ENCODE results near the gene RCCD1. TPM values are rescaled to one million over a fixed set of nuclear protein-coding genes. Genes with fewer than 3 reads are reported as not detected.

The RCCD1 gene
- total and polyA plus RNA-seq, 2 donors (not counting 1 experiment from before 2014, with no cell fraction given), result 11.0 to 20.5 TPM

- no peak for TF ChIP-seq CTCF (IDR thresholded peaks at IDR 0.05)
- no peak for TF ChIP-seq EZH2 (IDR thresholded peaks at IDR 0.05; ENCODE audit: borderline replicate concordance, insufficient read depth, low read depth, low read length, poor library complexity, severe bottlenecking)
These were observed 48.4 kb upstream of the RCCD1 start for GRCh38 chr15:90906181-90906849.

GRCh38 chr15:90907051-90907660 lies 47.5 kb upstream of the RCCD1 start:
- DNase-seq (no peak), ATAC-seq (ENCODE audit: low read depth) (no peak)
- H3K79me2 ChIP-seq (ENCODE audit: control insufficient read depth, insufficient read depth, low read length), result peaks cover 3% of the 10 kb centered on the region
- no peaks in the 10 kb centered on the region for H3K9me3 ChIP-seq (ENCODE audit: control extremely low read depth in 1 of 3, control insufficient read depth in 2 of 3, insufficient read depth in 1 of 3, low read length in 2 of 3)
- H2AFZ ChIP-seq (ENCODE audit: insufficient read depth, low read depth, low read length, poor library complexity, severe bottlenecking), result no peak overlapping the region
- no peak overlapping the region for H3K4me3 ChIP-seq (ENCODE audit: control extremely low read depth in 1 of 5, extremely low read depth in 1 of 5, insufficient read depth in 1 of 5, low read depth in 2 of 5, low read length in 4 of 5)
- H3K27me3 Mint-ChIP-seq, result no peaks in the 10 kb centered on the region
- H3K27me3 ChIP-seq (replicated peaks in 1 of 4; ENCODE audit: control extremely low read depth in 1 of 4, control insufficient read depth in 3 of 4, insufficient read depth in 4 of 4, low read length in 3 of 4), result no peaks in the 10 kb centered on the region
- intact Hi-C loops (cut with micrococcal nuclease), result no loop called here
- no peak overlapping the region for H3K4me3 Mint-ChIP-seq
- TF ChIP-seq CTCF (IDR thresholded peaks at IDR 0.05) (no peak), EZH2 (IDR thresholded peaks at IDR 0.05; ENCODE audit: borderline replicate concordance, insufficient read depth, low read depth, low read length, poor library complexity, severe bottlenecking) (no peak)
- H3K4me1 ChIP-seq (ENCODE audit: control insufficient read depth in 2 of 2, insufficient read depth in 2 of 2, low read length in 2 of 2), result peaks cover 6 to 11% of the 10 kb centered on the region in 2 donors
- no peak overlapping the region for H3K4me2 ChIP-seq (replicated peaks; ENCODE audit: low read depth, low read length, poor library complexity, severe bottlenecking)
- peaks cover 13% of the 10 kb centered on the region for H4K20me1 ChIP-seq (ENCODE audit: control insufficient read depth, insufficient read depth, low read length, poor library complexity, severe bottlenecking)
- no peak overlapping the region for H3K27ac Mint-ChIP-seq
- no peak overlapping the region for H3K9ac ChIP-seq (ENCODE audit: low read length)
- no peaks in the 10 kb centered on the region for H3K9me3 Mint-ChIP-seq (ENCODE audit: insufficient read depth)
- 97% methylated on average over 15 of the region's 15 CpGs for WGBS (ENCODE audit: insufficient coverage)
- H3K36me3 ChIP-seq (replicated peaks in 1 of 2; ENCODE audit: control extremely low read depth in 1 of 2, control insufficient read depth in 1 of 2, extremely low read depth in 1 of 2, insufficient read depth in 2 of 2, low read length in 1 of 2), result peaks cover 0 to 66% of the 10 kb centered on the region in 2 experiments
- no peak overlapping the region for H3K27ac ChIP-seq (ENCODE audit: low read length in 2 of 2)
- CTCF ChIA-PET, result interaction anchor here (14.4 kb wide), 1 partner anchor 26 kb away, joined by 260 read pairs; the partner anchor contains the start of genes HDDC3 and UNC45A
- H3K4me1 Mint-ChIP-seq, result peaks cover 11% of the 10 kb centered on the region
- POLR2A ChIA-PET, result interaction anchor here (0.5 kb wide), 1 partner anchor 62 kb away, joined by 3 read pairs; no protein-coding TSS in a partner anchor

More at GRCh38 chr15:90906181-90906849, 48.4 kb upstream of the RCCD1 start:
- H3K4me1 Mint-ChIP-seq, result peaks cover 19% of the 10 kb centered on the region
- no peak overlapping the region for H3K4me3 Mint-ChIP-seq
- H3K27me3 Mint-ChIP-seq, result no peaks in the 10 kb centered on the region
- no peaks in the 10 kb centered on the region for H3K9me3 ChIP-seq (ENCODE audit: control extremely low read depth in 1 of 3, control insufficient read depth in 2 of 3, insufficient read depth in 1 of 3, low read length in 2 of 3)
- H2AFZ ChIP-seq (ENCODE audit: insufficient read depth, low read depth, low read length, poor library complexity, severe bottlenecking), result no peak overlapping the region
- no peak overlapping the region for H3K4me2 ChIP-seq (replicated peaks; ENCODE audit: low read depth, low read length, poor library complexity, severe bottlenecking)
- DNase-seq (no peak), ATAC-seq (ENCODE audit: low read depth) (no peak)
- no peak overlapping the region for H3K27ac Mint-ChIP-seq
- no peak overlapping the region for H3K9ac ChIP-seq (ENCODE audit: low read length)
- H4K20me1 ChIP-seq (ENCODE audit: control insufficient read depth, insufficient read depth, low read length, poor library complexity, severe bottlenecking), result peaks cover 13% of the 10 kb centered on the region
- no peak overlapping the region for H3K4me3 ChIP-seq (ENCODE audit: control extremely low read depth in 1 of 5, extremely low read depth in 1 of 5, insufficient read depth in 1 of 5, low read depth in 2 of 5, low read length in 4 of 5)
- no peaks in the 10 kb centered on the region for H3K27me3 ChIP-seq (replicated peaks in 1 of 4; ENCODE audit: control extremely low read depth in 1 of 4, control insufficient read depth in 3 of 4, insufficient read depth in 4 of 4, low read length in 3 of 4)
- peaks cover 0 to 57% of the 10 kb centered on the region in 2 experiments for H3K36me3 ChIP-seq (replicated peaks in 1 of 2; ENCODE audit: control extremely low read depth in 1 of 2, control insufficient read depth in 1 of 2, extremely low read depth in 1 of 2, insufficient read depth in 2 of 2, low read length in 1 of 2)
- no peaks in the 10 kb centered on the region for H3K9me3 Mint-ChIP-seq (ENCODE audit: insufficient read depth)
- POLR2A ChIA-PET, result no interaction called here
- 97% methylated on average over 11 of the region's 11 CpGs for WGBS (ENCODE audit: insufficient coverage)
- H3K79me2 ChIP-seq (ENCODE audit: control insufficient read depth, insufficient read depth, low read length), result peaks cover 3% of the 10 kb centered on the region
- H3K27ac ChIP-seq (ENCODE audit: low read length in 2 of 2), result no peak overlapping the region
- peaks cover 13 to 19% of the 10 kb centered on the region in 2 donors for H3K4me1 ChIP-seq (ENCODE audit: control insufficient read depth in 2 of 2, insufficient read depth in 2 of 2, low read length in 2 of 2)
- intact Hi-C loops (cut with micrococcal nuclease), result no loop called here
- CTCF ChIA-PET, result interaction anchor here (1.2 to 14.4 kb wide), 3 partner anchors 21 to 88 kb away, joined by 3 to 260 read pairs (median 45); partner anchors contain the start of genes FES, HDDC3 and UNC45A
